ENCODE results near the gene RAB5IF.

GRCh38 chr20:36574366-36575135 is 31.0 kb upstream of the RAB5IF start:
- TF ChIP-seq CTCF (IDR thresholded peaks at IDR 0.05), result no peak
- peak in 1 of 2 donors; percentile 10 for TF ChIP-seq POLR2A (IDR thresholded peaks at IDR 0.05)

Measured in thyroid gland (tissue), 4 donors.